ENCODE results near the gene FSTL4. TPM values are rescaled to one million over a fixed set of nuclear protein-coding genes. Genes with fewer than 3 reads are reported as not detected.

FSTL4 gene
- total and polyA plus RNA-seq, 2 of the 4 experiments (the other 2 are of a cell fraction): 0.18 TPM; not detected in 1

GRCh38 chr5:133503511-133503910, 108.8 kb downstream of the FSTL4 start:
- ChIA-PET CTCF (no interaction called here), POLR2A (ENCODE audit: unreplicated experiment) (no interaction called here)
- Histone ChIP-seq H3K9me1 (ENCODE audit: insufficient read depth, low read length) (no peaks in the 10 kb centered on the region), H3K4me2 (ENCODE audit: low read depth, low read length) (no peak overlapping the region), H3K4ac (ENCODE audit: low read depth, low read length) (no peak overlapping the region), H2BK15ac (ENCODE audit: low read depth, low read length) (no peak overlapping the region), H3K23ac (ENCODE audit: low read depth, low read length) (no peak overlapping the region), H2BK120ac (ENCODE audit: low read depth, low read length) (no peak overlapping the region), H3K4me3 (ENCODE audit: insufficient read depth, low read depth, low read length) (no peak overlapping the region), H3K14ac (replicated peaks; ENCODE audit: low read depth, low read length) (no peak overlapping the region), H3K4me1 (ENCODE audit: control insufficient read depth, insufficient read depth, low read length) (no peaks in the 10 kb centered on the region), H3K79me1 (ENCODE audit: low read depth in 1 of 2, low read length in 2 of 2) (no peaks in the 10 kb centered on the region), H3K18ac (ENCODE audit: low read depth, low read length) (no peak overlapping the region), H3K36me3 (ENCODE audit: control insufficient read depth, insufficient read depth, low read length) (no peaks in the 10 kb centered on the region), H4K91ac (ENCODE audit: insufficient read depth, low read depth, low read length) (no peak overlapping the region), H3K9me3 (ENCODE audit: control insufficient read depth, insufficient read depth, low read length) (no peaks in the 10 kb centered on the region), H4K5ac (ENCODE audit: low read depth, low read length) (no peak overlapping the region), H2AK5ac (ENCODE audit: low read depth, low read length) (no peak overlapping the region), H2AK9ac (replicated peaks; ENCODE audit: low read depth, low read length, poor library complexity) (no peak overlapping the region), H3K27me3 (ENCODE audit: control insufficient read depth, insufficient read depth, low read length) (no peaks in the 10 kb centered on the region), H2AFZ (replicated peaks; ENCODE audit: low read length, poor library complexity) (no peak overlapping the region), H2BK20ac (ENCODE audit: low read depth, low read length) (no peak overlapping the region), H3K56ac (ENCODE audit: extremely low read depth, insufficient read depth, low read length) (no peak overlapping the region), H4K8ac (ENCODE audit: low read depth in 2 of 2, low read length in 2 of 2) (no peak overlapping the region), H2BK5ac (ENCODE audit: low read depth, low read length, poor library complexity, severe bottlenecking) (no peak overlapping the region), H4K20me1 (ENCODE audit: insufficient read depth, low read length) (no peaks in the 10 kb centered on the region), H3K27ac (ENCODE audit: insufficient read depth, low read length) (no peak overlapping the region), H3K9ac (ENCODE audit: low read depth, low read length) (no peak overlapping the region)
- in situ Hi-C loops (cut with MboI; ENCODE audit: low sequenced_read_pairs) (no loop called here), dilution Hi-C loops (cut with HindIII; ENCODE audit: low sequenced_read_pairs, unreplicated experiment) (no loop called here), intact Hi-C loops (cut with micrococcal nuclease) (no loop called here)
- TF ChIP-seq MXI1 (IDR thresholded peaks at IDR 0.05; ENCODE audit: borderline replicate concordance, low read depth, low read length): no peak
- TF ChIP-seq RAD21 (IDR thresholded peaks at IDR 0.05; ENCODE audit: low read length): no peak
- no peak for TF ChIP-seq ELK1 (IDR thresholded peaks at IDR 0.05; ENCODE audit: borderline replicate concordance, low read depth, low read length)
- TF ChIP-seq CTCF (conservative IDR thresholded peaks at IDR 0.05; ENCODE audit: low read depth, low read length): no peak
- TF ChIP-seq FOS (IDR thresholded peaks at IDR 0.05; ENCODE audit: low read depth, low read length): no peak
- no peak for TF ChIP-seq RCOR1 (IDR thresholded peaks at IDR 0.05; ENCODE audit: insufficient replicate concordance, low read length)
- TF ChIP-seq SMC3 (IDR thresholded peaks at IDR 0.05; ENCODE audit: low read depth, low read length): no peak
- no peak for TF ChIP-seq NFE2L2 (IDR thresholded peaks at IDR 0.05; ENCODE audit: low read depth, low read length)
- TF ChIP-seq, protein P1, sequence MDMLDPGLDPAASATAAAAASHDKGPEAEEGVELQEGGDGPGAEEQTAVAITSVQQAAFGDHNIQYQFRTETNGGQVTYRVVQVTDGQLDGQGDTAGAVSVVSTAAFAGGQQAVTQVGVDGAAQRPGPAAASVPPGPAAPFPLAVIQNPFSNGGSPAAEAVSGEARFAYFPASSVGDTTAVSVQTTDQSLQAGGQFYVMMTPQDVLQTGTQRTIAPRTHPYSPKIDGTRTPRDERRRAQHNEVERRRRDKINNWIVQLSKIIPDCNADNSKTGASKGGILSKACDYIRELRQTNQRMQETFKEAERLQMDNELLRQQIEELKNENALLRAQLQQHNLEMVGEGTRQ (IDR thresholded peaks at IDR 0.05; ENCODE audit: low read depth, low read length): no peak
- no peak for TF ChIP-seq CEBPB (IDR thresholded peaks at IDR 0.05; ENCODE audit: low read depth, low read length)
- no peak for TF ChIP-seq MAFK (IDR thresholded peaks at IDR 0.05; ENCODE audit: low read depth, low read length)
- no peak for TF ChIP-seq RFX5 (IDR thresholded peaks at IDR 0.05; ENCODE audit: low read depth, low read length)
- ATAC-seq (ENCODE audit: low read depth) (no peak), DNase-seq (no peak)
- no TSS peak for BruUV-seq (replicated peaks)
- WGBS, 2 experiments (ENCODE audit: extremely low coverage in 2 of 2, insufficient read length in 1 of 2): no CpG with 5 or more reads among the region's 1 CpG

All from IMR-90 (cell line).